H1 (cell line): ENCODE results near the gene COQ8B. TPM values are rescaled to one million over a fixed set of nuclear protein-coding genes. Genes with fewer than 3 reads are reported as not detected.

Experiments used
- CBX5 ChIP-seq: fragments of 300-800, 300-1000 bp; sonication (generic); IDR thresholded peaks from 2 replicates; pipeline ENCODE4 v1.7.1; 2016; ENCODE audit warnings: antibody characterized with exemption, low read length, low read depth
- CHD7 ChIP-seq: fragments of 300-600 bp; sonication (generic); IDR thresholded peaks from 2 replicates; pipeline ENCODE4 v1.7.1; 2012; ENCODE audit warnings: low read length, moderate library complexity, mild to moderate bottlenecking, inconsistent platforms; ENCODE audit not compliant: insufficient replicate concordance
- KDM4A ChIP-seq: IDR thresholded peaks from one replicate; pipeline ENCODE4 v1.7.1; 2012; ENCODE audit warnings: low read depth, mild to moderate bottlenecking, moderate library complexity, low read length, inconsistent platforms; ENCODE audit not compliant: severe bottlenecking
- RBBP5 ChIP-seq: IDR thresholded peaks from 2 replicates; pipeline ENCODE4 v1.7.1; 2012; ENCODE audit warnings: low read depth, mild to moderate bottlenecking, inconsistent platforms, low read length, moderate library complexity, borderline replicate concordance
- SAP30 ChIP-seq: fragments of 300-600 bp; sonication (generic); IDR thresholded peaks from 2 replicates; pipeline ENCODE4 v1.7.1; 2012; ENCODE audit warnings: low read length, moderate library complexity, mild to moderate bottlenecking, inconsistent platforms; ENCODE audit not compliant: insufficient read depth, insufficient replicate concordance
- SIRT6 ChIP-seq: IDR thresholded peaks from one replicate; pipeline ENCODE4 v1.7.1; 2012; ENCODE audit warnings: low read length, inconsistent platforms
- SRF ChIP-seq: IDR thresholded peaks from 2 replicates; pipeline ENCODE4 v1.6.1; 2011; ENCODE audit warnings: mild to moderate bottlenecking, low read depth, low read length, moderate library complexity
- ZNF274 ChIP-seq: IDR thresholded peaks from 2 replicates; pipeline ENCODE4 v1.7.0; 2012; ENCODE audit warnings: low read length, borderline replicate concordance; ENCODE audit errors: extremely low read depth
- polyA plus RNA-seq, 7 experiments: library from polyadenylated mRNA; depleted of rRNA in 3 of 7; stranded (reverse) in 5 of 7; unstranded in 2 of 7; fragments of >200 nt in 5 of 7; fragments of 200-250 nt in 2 of 7; gene quantifications; 1 replicate in 5 of 7; 2 replicates in 1 of 7; 4 replicates in 1 of 7; pipeline versions ENCODE4 v1.2.1 to v1.2.3, GENCODE V29; 2011 to 2013; ENCODE audit warnings: missing spikeins in 2 of 7, mixed read lengths in 2 of 7
- total RNA-seq: library from RNA; stranded (reverse); fragmentation: NEBNext Ultra II Directional; extraction: Animal tissue kit (Norgen Biotek cat#: 25700); gene quantifications from 2 replicates; pipeline ENCODE4 v1.2.1, GENCODE V29; 2021

Gene COQ8B
- total and polyA plus RNA-seq, 2 of the 8 experiments (the other 6 are each of a cell fraction or from before 2014, with no cell fraction given) = 41.7 to 46.1 TPM

GRCh38 chr19:40697007-40697406, 19.7 kb downstream of the COQ8B start (continued):
- TF ChIP-seq CHD7 (no peak), SIRT6 (no peak), SRF (no peak), SAP30 (no peak), RBBP5 (no peak), ZNF274 (no peak), CBX5 (no peak), KDM4A (no peak)
